Tongue (tissue), 2 donors: Measurements from ENCODE around the gene INPP5A. TPM values are rescaled to one million over a fixed set of nuclear protein-coding genes. Genes with fewer than 3 reads are reported as not detected.

ENCODE experiments used
- DNase-seq: peaks from one replicate; pipeline ENCODE4 v3.0.0-alpha.2; 2015
- total RNA-seq: library from RNA; depleted of rRNA; stranded (reverse); fragments of >200 nt; gene quantifications from one replicate; pipeline ENCODE4 v1.2.3, GENCODE V29; 2014

INPP5A gene
- total RNA-seq, 1 donor from 2014 or later: 115 TPM

GRCh38 chr10:132517951-132518521 is 19.6 kb upstream of the INPP5A start:
- DNase-seq: peak; percentile 36

DNA sequence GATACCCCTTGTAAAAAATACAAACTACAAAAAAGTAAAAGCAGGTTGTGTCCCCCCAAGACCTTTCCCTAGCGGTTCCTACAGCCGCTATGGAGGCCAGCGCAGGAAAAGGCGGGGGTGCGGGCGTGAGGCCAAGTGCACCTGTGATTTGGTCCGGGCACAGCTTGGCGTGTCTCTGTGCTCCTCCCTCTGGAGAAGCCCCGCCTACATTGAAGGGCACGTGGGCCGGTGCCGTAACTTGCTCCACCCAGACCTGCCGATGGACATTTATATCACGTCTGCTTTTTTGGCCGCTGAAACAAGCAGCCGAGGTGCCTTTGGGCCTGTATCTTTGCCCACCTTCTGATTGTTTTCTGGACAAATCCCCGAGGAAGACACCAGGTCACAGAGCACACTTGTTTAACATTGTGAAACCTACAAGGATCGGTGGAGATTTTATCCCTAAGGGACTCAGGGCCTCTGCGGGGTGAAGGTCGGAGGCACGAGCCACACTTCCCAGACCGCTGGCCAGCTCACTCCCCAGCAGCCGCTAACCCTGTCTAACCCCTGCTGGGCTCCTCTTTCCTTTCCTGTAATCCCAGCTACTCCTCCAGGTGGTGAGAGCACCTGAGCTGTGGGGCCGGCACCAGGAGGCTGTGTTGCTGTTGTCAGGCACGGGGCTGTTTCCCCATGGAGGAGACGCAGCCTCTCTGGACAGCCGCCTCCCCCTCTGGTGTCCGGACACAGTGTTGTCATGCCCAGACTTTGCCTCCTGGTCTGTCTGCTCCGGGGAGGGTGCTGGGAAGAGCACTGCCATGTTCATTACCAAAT is 18.8 kb upstream of the INPP5A start:
- peak; percentile 44 for DNase-seq

DNA sequence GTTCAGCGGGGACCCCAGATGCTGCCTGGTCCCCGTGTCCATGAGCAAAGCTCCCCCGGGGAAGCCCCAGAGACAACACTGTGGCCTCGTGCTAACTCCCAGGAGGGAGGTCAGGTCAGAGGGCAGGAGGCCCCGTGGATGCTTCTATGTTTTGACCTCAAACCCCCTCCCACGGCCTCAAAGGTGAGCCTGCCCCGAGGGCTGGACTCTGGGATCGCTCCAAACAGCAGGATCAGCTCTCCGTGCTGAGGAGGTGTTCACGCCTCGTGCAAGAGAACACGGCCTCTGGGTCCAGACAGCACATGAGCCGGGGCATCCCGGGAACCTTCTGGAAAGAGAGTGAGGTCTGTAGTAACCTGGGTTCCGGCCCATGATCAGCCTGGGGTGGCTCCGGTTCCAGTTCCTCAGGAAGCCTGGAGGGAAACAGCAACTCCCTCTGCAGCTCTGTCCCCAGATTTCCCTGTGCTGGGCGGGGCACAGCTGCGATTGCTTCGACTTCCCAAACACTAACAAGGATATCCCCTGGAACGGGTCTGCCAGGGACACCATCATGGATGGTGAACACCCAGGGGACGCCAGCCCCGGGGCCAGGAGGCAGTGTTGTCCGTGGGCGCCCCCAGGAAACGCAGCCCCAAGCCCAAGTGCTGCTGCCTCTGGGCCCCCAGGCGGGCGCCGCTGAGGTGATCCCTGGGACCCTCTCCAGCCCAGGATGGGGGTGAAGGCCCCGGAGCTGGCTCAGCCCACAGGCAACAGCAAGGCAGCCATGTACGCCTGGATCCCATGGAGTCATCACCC is 18.0 kb upstream of the INPP5A start:
- DNase-seq: no peak

DNA sequence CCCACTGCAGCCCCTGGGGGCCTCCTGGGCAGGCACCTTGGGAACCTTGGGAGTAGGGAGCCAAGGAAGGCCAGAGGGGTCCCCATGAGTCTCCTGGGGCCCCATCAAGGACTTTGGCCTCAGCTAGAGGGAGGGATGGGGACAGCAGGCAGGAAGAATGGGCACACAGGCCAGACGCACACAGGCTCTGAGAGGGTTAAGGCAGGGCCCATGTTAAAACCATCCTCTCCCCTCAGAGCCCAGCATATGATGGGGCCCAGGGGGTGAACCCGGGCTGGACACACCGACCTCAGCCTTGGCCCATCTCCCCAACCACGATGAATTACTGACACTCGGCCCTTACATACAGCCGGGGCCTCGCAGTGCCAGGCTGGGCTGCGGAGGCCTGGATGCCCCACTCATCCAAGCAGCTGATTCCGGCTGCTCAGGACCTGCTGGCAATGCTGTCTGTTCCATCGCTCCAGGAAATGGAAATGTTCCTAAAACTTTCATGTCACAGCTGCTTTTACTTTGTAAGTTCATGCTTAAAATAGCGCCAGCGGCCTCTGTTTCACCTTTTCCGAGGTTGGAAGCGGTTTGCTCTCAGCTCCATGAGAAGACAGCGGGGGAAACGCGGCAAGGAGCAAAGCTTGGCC is 17.3 kb upstream of the INPP5A start:
- peak; percentile 94 for DNase-seq

GRCh38 chr10:132521041-132521465 is 16.5 kb upstream of the INPP5A start:
- DNase-seq: no peak

DNA sequence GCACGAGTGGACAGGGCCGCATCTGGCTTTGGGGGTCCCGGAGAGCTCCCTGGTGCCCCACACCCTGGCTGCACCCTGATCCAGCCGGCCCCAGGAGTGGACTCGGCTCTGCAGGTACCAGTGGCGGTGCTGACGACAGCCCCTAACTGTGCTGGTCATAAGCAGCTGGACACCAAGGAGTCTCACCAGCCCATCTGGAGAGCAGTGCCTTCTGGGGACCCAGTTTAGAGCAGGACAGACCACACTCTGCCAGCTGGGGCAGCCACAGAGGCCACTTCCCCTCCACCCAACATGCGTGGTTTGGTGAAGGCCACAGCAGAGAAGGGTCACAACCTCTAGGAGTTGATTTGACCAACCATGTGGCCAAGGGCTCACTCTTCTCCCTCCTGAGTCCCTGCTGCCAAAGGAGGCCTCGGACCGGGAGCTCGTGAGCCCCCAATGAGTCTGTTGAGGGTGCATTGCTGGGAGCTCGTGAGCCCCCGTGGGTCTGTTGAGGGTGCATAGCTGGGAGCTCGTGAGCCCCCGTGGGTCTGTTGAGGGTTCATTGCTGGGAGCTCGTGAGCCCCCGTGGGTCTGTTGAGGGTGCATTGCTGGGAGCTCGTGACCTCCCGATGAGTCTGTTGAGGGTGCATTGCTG is 16.0 kb upstream of the INPP5A start:
- no peak for DNase-seq

- no peak for DNase-seq
These were observed 14.8 kb upstream of the INPP5A start for GRCh38 chr10:132522521-132523411.

- no peak for DNase-seq
These were observed 13.8 kb upstream of the INPP5A start for GRCh38 chr10:132523561-132524442.

- DNase-seq: no peak
These were observed 12.9 kb upstream of the INPP5A start for GRCh38 chr10:132524443-132525285.

DNA sequence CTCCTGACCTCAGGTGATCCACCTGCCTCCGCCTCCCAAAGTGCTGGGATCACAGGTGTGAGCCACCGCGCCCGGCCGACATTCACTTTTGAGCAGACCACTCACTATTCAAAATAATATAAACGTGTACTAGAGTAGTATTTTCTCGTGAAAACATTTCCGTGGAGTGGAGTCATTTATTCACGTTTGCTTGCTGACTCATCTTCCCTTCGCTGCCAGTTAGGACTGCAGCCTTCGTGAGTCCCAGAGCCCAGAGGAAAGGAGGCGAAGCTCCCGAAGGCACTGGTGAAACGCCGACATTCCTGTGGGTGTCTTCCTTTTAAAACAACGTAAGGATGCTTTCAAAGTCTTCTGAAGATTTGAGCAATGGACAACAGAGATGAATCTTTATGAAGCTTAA is 10.9 kb upstream of the INPP5A start:
- no peak for DNase-seq

DNA sequence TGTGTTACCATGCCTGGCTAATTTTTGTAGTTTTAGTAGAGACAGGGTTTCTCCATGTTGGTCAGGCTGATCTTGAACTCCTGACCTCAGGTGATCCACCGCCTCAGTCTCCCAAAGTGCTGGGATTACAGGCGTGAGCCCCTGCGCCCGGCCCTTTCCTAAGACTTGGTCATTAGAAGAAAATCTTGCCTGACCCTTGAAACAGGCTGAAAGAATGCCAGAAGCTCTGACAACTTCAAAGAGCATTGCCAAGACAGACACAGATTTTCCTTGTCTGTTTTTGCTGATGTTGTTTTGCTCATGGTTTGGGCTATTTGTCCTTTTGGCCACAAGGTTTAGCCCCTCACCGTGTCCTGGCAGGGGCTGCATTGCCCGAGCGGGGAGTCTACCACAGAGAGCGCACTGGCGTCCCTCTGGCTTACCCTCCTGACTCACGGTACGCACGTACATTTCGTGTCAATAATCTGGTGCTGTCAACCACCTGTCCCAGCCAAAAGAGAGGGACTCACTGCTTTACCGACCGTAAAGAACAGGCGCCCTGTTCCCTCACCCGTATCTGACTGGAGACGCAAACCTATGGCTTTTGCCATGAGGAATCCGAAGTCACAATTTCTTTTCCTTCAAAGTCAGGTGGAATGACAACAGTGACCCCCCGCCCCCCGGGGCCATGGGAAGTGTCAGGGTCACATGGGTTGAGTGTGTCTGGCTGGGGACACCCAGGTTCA is 10.1 kb upstream of the INPP5A start:
- DNase-seq: peak; percentile 52

- DNase-seq: peak; percentile 90
These were observed 9.4 kb upstream of the INPP5A start for GRCh38 chr10:132528064-132528691.

GRCh38 chr10:132532179-132532578 is 5.4 kb upstream of the INPP5A start:
- DNase-seq: no peak

DNA sequence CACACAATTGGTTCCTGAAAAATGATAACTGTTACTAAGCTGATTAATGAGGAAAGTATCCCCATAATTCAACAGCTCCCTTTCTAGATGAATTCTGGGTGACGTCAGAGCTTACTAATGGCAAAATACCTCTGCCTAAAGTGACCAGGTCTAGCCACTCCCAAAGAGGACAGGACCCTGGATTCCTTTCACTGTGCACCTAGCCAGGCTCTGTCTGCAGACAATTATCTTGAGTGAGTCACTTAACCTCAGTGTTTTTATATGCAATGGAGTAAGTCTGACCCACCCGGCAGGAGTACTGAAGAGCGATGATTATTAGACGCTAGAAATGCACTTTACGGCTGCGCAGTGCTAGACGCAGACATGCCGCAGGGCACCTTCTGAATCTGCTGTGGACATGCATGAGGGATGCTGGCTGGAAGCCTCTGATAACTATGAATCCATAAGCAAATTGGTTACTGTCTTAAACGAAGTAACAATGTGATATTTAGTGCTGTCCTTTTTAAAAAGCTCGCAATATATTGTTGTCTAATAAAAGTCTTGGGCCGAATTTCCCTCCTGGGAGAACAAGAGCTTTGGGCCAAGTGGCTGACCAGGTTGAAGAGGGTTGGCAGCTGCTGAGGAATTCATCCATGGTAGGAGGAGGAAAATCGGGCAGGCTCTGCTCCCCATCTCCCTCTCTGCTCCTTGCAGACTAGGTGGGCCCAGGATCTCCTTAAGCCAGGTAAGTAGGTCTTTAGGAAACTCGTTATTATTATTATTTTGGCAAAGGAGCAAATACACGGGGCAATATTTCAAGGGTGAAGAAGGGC is 4.6 kb upstream of the INPP5A start:
- no peak for DNase-seq

GRCh38 chr10:132533571-132534260 is 3.9 kb upstream of the INPP5A start:
- no peak for DNase-seq

GRCh38 chr10:132534391-132535064 is 3.1 kb upstream of the INPP5A start:
- DNase-seq: no peak
